Head of caudate nucleus (tissue), 42 donors: ENCODE measurements around the gene LSP1.

Experiments
- DNase-seq, 42 donors: peaks; one replicate each; pipeline versions ENCODE4 v3.0.0 to v3.0.0-alpha.2; 2020 to 2021; ENCODE audit warnings: mixed read lengths in 7 of 42
- intact Hi-C: fragments of 100-400 bp; cut with DNase I; formaldehyde crosslinking; loops from one replicate; pipeline ENCODE4 v1.15.0; 2022

The LSP1 gene

GRCh38 chr11:1927848-1928469, 75.1 kb downstream of the LSP1 start:
- DNase-seq = peak in 1 of 42 donors; percentile 3
- intact Hi-C loops = no loop called here

- intact Hi-C loops = no loop called here
- peak in 1 of 42 donors; percentile 4 for DNase-seq
Observed at GRCh38 chr11:1928470-1928890, 75.6 kb downstream of the LSP1 start.

GRCh38 chr11:1928891-1929541, 76.1 kb downstream of the LSP1 start:
- intact Hi-C loops = no loop called here
- no peak for DNase-seq

DNA sequence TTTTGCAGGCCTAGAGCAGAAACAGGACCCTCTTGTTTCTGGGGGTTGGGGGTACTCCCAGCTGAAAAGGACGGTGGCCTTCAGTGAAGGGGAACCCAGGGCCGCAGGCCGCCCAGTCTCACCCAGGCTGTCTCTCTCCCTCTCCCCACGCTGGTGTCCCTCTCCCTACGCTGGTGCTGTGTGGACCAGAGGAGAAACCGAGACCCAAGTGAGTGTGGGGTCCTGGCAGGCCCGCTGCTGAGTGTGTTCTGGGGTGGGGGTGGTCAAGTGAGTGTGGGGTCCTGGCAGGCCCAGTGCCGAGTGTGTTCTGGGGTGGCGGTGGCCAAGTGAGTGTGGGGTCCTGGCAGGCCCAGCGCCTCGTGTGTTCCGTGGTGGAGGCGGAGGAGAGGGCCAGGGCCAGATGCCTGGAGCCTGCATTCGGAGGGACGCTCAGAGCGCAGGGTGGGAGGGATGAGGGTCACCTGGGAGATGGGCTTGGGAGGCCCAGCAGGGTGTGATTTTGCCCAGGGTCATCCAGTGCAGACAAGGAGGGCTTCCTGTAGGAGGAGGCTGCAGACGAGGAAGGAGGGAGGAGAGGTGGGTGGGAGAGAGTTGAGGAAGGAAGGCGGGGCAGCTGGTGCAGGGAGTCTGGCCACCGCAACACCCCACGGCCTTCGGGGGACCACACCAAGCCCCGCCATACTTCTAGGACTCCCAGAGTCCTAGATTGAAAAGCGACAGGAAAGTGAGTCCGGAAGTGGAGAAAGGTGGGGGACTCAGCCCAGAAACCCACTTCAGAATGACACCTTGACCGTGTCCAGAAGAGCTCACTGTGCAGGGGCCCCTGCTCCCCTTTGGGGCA, 77.0 kb downstream of the LSP1 start:
- DNase-seq = peak in 1 of 42 donors; percentile 2
- intact Hi-C loops = no loop called here

DNA sequence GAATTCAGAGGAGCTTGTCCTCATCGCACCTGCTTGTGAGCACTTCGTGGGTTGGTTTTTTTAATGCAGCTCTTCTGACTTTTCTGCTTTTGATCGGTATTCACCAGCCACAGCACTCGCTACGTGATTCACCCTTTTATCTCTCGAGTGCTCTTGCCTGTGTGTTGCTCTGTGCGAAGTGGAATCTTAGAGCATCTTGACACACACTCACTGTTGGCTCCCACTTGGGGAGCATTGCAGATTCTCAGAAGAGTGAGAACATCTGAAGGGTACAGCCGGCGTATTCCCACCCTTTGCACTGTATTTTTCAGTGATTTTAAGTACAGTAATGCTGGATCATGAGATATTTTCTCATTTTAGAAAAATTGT, 77.6 kb downstream of the LSP1 start:
- intact Hi-C loops = no loop called here

GRCh38 chr11:1931341-1932104, 78.6 kb downstream of the LSP1 start:
- intact Hi-C loops = no loop called here
- peak in 1 of 42 donors; percentile 2 for DNase-seq

More for the DNA sequence above, 77.6 kb downstream of the LSP1 start:
- DNase-seq = peak in 15 of 42 donors; percentile 2 to 75 (median 32)

GRCh38 chr11:1932105-1932480, 79.2 kb downstream of the LSP1 start:
- peak in 1 of 42 donors; percentile 2 for DNase-seq
- intact Hi-C loops = no loop called here

DNA sequence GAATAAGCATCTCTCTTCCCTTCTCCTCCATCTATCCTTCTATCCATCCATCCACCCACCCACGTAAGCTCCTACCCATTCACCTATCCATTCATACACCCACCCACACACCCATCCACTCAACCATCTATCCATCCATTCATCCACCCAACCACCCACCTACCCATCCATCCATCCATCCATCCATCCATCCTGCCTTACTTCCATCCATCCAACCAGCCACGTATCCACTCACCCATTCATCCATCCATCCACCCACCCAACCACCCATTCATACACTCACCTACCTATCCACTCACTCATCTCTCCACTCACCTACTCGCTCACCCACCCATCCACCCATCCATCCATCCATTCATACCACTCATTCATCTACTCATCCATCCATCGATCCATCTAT, 79.8 kb downstream of the LSP1 start:
- no peak for DNase-seq
- intact Hi-C loops = no loop called here

GRCh38 chr11:1933416-1934334, 80.8 kb downstream of the LSP1 start:
- intact Hi-C loops = no loop called here
- peak in 2 of 42 donors; percentile 1 for DNase-seq

GRCh38 chr11:1934335-1935155, 81.7 kb downstream of the LSP1 start:
- peak in 4 of 42 donors; percentile 0 to 6 (median 1) for DNase-seq
- intact Hi-C loops = no loop called here

GRCh38 chr11:1935156-1936071, 82.5 kb downstream of the LSP1 start:
- DNase-seq = peak in 6 of 42 donors; percentile 0 to 12 (median 1)
- intact Hi-C loops = no loop called here

- intact Hi-C loops = no loop called here
- peak in 6 of 42 donors; percentile 0 to 30 (median 6) for DNase-seq
Observed at GRCh38 chr11:1936072-1936780, 83.3 kb downstream of the LSP1 start.

- intact Hi-C loops = no loop called here
- peak in 8 of 42 donors; percentile 0 to 34 (median 6) for DNase-seq
Observed at GRCh38 chr11:1936781-1937615, 84.1 kb downstream of the LSP1 start.

DNA sequence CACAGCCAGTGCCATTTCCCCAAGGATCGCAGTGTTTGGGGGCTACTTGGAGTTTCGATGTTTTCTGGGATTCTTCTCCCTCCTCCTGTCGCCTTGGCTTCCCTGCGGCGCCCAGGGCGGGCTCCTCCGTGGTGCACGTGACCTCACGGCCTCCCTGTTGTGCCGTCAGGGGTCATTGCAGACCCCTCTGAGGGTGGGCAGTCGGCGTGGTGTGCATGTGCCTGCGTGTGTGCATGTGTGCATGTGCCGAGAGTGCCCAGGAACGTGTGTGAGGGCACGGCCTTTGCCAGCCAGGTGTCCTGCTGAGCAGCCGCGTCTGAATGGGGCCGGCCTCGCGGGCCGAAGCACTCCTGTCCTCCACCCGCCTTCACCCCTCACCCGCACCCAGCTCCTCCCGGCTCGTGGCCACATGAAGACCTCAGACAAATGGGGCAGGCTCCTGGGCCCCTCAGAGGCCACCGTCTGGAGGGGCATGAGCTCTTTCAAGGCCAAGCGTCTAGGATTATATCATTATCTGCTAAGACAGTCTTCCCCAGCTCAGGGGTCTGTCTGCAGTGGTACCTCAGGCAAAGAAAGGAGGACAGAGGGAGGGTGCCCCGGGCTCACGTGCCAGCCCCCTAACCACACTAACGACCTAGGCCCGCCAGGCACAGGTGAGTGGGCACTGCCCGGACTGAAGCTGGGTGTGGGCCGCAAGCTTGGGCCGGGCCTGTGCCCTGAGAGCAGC, 84.9 kb downstream of the LSP1 start:
- DNase-seq = peak in 9 of 42 donors; percentile 1 to 30 (median 4)
- intact Hi-C loops = no loop called here
